ENCODE measurements around the gene SEMA4B.

DNA sequence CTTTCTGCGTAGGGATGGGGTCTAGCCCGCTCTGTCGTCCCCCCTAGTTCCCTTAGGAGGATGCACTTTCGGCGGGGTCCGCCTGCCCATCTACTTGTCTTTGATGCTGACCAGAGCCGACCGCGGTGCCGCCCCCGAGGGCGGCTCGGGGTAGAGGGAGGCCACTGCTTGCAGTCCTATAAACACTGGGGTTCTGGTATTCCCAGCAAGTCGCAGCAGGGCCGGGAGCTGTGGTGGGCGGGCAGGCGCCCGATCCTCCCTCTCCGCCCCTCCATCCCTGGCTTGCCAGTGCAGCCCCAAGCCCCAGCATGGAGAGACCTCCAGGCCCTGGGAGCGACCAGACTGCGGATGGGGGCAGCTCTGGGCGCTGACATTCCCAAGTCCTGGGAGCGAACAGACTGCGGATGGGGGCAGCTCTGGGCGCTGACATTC, 830 bp downstream of the SEMA4B start:
- TF ChIP-seq CTCF (IDR thresholded peaks at IDR 0.05; ENCODE audit: low read depth, low read length) (no peak), EZH2phosphoT487 (IDR thresholded peaks at IDR 0.05; ENCODE audit: low read depth) (no peak)

All from OCI-LY3 (cell line).